GM12878 (cell line): ENCODE data around the gene AP1AR.

ENCODE experiments used
- CREB1 ChIP-seq: IDR thresholded peaks from 2 replicates; pipeline ENCODE4 v1.6.1; 2012; ENCODE audit warnings: low read depth, mild to moderate bottlenecking, inconsistent platforms
- CTCF ChIP-seq, 3 experiments: IDR thresholded peaks in 2 of 3; conservative IDR thresholded peaks in 1 of 3; 2 replicates each; pipeline ENCODE4 v1.5.1; 2011; ENCODE audit warnings: low read depth in 3 of 3, low read length in 3 of 3, mild to moderate bottlenecking in 3 of 3, control low read depth in 2 of 3, moderate library complexity in 2 of 3, inconsistent platforms in 1 of 3, mixed read lengths in 1 of 3; ENCODE audit not compliant: control insufficient read depth in 2 of 3, insufficient read depth in 1 of 3; ENCODE audit errors: extremely low read depth in 1 of 3
- POLR2AphosphoS5 ChIP-seq: IDR thresholded peaks from 2 replicates; pipeline ENCODE4 v1.6.1; 2011; ENCODE audit warnings: mild to moderate bottlenecking, low read length, inconsistent platforms
- TCF7 ChIP-seq: IDR thresholded peaks from 2 replicates; pipeline ENCODE4 v1.6.1; 2014; ENCODE audit warnings: antibody characterized with exemption, borderline replicate concordance
- TF ChIP-seq, protein P1 (sequence below): fragments of 450-650 bp; IDR thresholded peaks from 2 replicates; pipeline ENCODE4 v1.6.1; 2014; ENCODE audit warnings: mild to moderate bottlenecking

DNA sequence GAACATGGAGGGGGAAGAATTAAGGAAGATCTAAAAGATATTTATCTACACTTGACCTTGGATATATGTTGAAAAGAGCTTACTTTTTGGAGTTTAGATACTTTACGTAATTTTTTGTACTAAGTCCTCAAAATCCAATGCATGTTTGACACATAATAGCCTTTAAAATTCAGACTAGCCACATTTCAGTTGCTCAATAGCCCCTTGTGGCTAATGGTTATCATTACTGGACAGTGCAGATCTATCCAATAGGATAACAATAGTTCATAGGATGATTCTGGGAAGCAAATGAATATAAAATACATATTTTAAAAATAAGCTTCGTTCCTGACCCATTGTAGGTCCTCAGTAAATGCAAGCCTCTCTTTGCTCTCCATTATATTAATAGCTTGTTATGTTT lies 13.8 kb downstream of the AP1AR start:
- TF ChIP-seq CTCF (IDR thresholded peaks at IDR 0.05 in 2 of 3, conservative IDR thresholded peaks at IDR 0.05 in 1 of 3; ENCODE audit: control insufficient read depth in 2 of 3, extremely low read depth in 1 of 3, insufficient read depth in 1 of 3, low read depth in 3 of 3, low read length in 3 of 3) (no peak), TCF7 (no peak), CREB1 (no peak), POLR2AphosphoS5 (no peak)
- TF ChIP-seq, protein P1, sequence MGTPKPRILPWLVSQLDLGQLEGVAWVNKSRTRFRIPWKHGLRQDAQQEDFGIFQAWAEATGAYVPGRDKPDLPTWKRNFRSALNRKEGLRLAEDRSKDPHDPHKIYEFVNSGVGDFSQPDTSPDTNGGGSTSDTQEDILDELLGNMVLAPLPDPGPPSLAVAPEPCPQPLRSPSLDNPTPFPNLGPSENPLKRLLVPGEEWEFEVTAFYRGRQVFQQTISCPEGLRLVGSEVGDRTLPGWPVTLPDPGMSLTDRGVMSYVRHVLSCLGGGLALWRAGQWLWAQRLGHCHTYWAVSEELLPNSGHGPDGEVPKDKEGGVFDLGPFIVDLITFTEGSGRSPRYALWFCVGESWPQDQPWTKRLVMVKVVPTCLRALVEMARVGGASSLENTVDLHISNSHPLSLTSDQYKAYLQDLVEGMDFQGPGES = no peak
